ENCODE data around the gene TOM1L2.

Gene TOM1L2

GRCh38 chr17:17837966-17838962 lies 133.9 kb downstream of the TOM1L2 start:
- no peak for DNase-seq (ENCODE audit: low read depth in 3 of 3, low spot score in 1 of 3)

- no peak for DNase-seq (ENCODE audit: low read depth in 3 of 3, low spot score in 1 of 3)
Measured at GRCh38 chr17:17837380-17837821, 134.8 kb downstream of the TOM1L2 start.

DNA sequence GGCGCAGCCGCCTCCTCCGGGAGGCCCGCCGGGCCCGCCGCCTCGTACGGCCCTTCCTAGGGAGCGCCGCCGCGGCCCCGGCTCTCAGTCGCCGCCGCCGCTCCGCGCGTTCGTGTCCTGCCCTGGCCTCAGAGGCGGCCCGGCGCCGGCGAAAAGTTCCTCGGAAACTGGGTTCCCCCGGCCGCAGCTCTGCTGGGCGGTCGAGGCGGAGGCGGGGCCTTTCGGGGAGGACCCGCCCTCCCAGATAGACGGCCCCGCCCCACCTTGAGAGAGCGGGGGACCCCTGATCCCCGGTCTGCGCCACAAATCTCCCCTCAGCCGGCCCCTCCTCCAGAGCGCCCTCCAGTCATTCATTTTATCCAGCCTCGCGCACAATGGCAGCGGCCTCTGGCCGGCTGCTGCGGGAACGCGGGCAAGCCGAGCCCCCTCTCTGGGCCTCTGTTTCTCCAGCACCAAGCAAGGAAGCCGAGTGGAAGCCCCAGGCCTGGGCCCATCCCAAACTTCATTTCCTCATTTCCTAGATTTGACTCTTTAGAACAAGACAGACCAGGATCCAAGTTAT lies 135.3 kb downstream of the TOM1L2 start, which contains the start of gene SREBF1:
Gene SREBF1 (minus strand): TSS at position 169 of the 562 bp plus-strand sequence. CDS start 169 bp downstream, outside the sequence.
- DNase-seq (ENCODE audit: low read depth in 3 of 3, low spot score in 1 of 3), result peak in 2 of 3 donors; percentile 24 to 41

GRCh38 chr17:17836250-17836817 lies 135.9 kb downstream of the TOM1L2 start:
- peak; percentile 89 to 95 (median 92) for DNase-seq (ENCODE audit: low read depth in 3 of 3, low spot score in 1 of 3)

GRCh38 chr17:17835415-17836249 lies 136.6 kb downstream of the TOM1L2 start:
- no peak for DNase-seq (ENCODE audit: low read depth in 3 of 3, low spot score in 1 of 3)

DNA sequence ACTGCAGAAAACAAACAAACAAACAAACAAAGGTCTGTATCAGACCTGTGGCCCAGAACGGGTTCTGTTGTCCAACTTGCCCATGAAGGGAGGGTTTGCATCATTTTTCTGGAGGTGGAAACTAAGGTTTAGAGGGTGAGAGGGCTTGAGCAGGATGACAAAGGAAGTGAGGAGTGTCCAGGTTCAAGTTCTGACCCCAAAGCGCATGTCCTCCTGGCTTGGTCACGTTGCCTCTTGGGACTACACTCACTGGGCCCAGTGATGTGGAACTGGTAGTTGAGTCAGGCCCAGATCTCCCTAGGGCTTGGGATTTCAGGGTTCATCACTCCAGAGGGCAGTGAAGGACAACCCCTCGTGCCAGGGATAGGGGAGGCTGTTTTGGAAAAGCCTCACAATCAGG lies 137.2 kb downstream of the TOM1L2 start:
- DNase-seq (ENCODE audit: low read depth in 3 of 3, low spot score in 1 of 3), result no peak

- no peak for DNase-seq (ENCODE audit: low read depth in 3 of 3, low spot score in 1 of 3)
Measured at GRCh38 chr17:17833658-17834357, 138.4 kb downstream of the TOM1L2 start.

DNA sequence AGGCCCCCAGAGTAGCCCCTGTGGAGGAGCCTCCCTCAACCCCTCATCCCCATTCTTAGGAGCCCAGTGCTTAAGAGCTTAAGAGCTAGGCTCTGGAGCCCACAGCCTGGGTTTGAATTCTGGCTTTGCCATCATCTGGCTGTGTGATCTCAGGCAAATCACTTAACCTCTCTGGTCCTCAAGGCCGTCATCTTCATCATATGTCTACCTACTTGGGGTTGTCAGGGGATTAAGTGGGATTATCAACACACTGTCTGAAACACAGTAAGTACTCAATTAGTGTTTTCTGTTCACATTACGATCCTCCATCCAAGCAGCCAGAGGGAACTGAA lies 140.2 kb downstream of the TOM1L2 start:
- DNase-seq (ENCODE audit: low read depth in 3 of 3, low spot score in 1 of 3), result no peak

GRCh38 chr17:17831208-17832031 lies 140.8 kb downstream of the TOM1L2 start:
- no peak for DNase-seq (ENCODE audit: low read depth in 3 of 3, low spot score in 1 of 3)

DNA sequence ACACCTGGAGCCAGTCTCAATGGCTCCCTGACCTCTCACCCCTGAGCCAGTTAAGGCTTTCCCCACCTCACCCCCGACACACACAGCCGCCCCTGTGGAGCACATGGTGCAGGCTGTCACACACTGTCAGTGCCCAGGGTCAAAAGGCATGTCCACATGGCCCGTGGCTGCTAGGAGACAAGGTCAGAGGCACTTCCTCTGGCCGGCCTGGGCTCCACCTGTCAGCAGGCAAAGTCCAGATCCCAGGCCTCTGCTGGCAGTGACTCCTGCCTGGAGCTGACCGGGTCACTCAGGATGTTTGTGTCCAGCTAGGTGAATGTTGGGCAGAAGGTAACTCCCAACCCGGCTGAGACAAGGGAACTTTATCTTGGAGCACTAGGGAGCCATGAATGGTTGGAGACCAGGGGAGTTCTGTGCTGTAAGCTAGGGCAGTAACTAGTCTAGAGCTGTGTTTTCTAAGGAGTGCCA lies 141.4 kb downstream of the TOM1L2 start:
- no peak for DNase-seq (ENCODE audit: low read depth in 3 of 3, low spot score in 1 of 3)

GRCh38 chr17:17830269-17830567 lies 142.0 kb downstream of the TOM1L2 start:
- DNase-seq (ENCODE audit: low read depth in 3 of 3, low spot score in 1 of 3), result no peak

DNA sequence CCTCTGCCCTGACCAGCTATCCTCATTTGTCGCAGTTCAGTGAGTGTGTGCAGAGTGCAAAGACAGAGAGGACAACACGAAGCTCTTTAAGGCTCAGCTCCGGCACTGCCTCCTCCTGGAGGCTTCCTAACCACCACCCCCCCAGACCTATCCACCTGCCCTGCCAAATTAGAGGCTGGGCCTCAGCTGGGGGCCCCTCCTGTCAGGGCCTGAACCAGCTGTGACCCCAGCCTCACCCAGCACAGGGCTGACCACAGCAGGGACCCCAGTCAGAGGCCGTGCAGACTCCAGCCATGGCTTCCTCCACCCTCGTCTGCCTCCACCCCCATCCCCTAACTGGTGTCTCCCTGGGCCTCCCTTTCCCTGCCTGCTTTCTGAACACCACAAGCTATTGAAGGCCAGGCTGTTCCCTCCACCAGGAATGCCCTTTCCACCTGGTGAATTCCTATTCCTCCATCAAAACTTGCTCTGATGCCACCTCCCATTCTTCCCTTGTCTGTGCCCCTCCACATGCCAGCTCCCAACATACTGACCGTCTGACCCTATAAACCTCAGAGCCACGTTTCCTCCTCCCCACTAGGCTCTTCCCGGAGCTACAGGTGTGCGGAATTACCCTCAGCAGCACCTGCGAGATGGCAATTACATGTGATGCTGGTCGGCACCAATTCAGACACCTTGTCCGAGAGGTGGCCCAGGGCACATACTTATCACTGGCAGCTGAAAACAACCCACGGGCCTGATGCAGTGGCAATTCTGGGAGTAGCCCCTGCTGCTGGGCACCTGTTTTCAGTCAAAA lies 144.2 kb downstream of the TOM1L2 start:
- no peak for DNase-seq (ENCODE audit: low read depth in 3 of 3, low spot score in 1 of 3)

DNA sequence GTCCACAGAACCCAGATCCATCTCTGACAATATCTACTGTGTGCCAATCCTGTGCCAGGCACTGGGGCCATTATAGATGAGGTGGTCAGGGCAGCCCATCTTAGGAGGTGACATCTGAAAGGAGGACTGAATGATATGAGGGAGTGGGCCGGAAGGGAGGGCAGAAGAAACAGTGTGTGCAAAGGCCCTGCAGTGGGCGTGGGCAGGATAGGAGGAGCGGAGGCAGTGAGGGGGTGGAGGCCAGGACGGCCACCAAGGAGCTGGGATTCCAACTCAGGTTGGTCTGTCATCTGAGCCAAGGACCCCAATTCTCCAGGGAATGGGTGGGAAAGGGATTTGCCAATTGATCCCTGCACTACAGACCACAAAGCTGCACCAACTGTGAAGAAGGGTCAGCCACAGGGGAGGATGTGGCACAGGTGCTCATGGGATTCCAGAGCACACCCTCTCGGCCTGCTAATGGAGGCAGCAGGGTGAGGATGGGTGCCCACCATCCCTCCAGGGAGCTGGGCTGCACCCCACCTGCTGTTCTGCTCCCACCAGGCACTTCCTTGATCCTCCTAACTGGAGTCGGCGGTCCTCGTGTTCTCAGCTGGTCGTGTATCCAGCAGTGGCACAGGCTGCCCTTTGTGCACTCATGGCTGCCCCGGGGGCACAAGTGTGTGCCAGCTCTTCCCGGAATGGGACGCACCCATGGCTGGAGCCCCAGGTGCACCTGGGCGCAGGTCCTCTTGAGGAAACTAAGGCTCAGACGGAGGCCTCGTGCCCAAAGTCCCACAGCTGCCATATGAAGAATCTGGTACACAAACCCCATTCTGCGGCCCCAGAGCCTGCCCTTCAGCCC lies 145.0 kb downstream of the TOM1L2 start:
- DNase-seq (ENCODE audit: low read depth in 3 of 3, low spot score in 1 of 3), result no peak

- no peak for DNase-seq (ENCODE audit: low read depth in 3 of 3, low spot score in 1 of 3)
Measured at GRCh38 chr17:17826342-17826713, 145.9 kb downstream of the TOM1L2 start.

DNA sequence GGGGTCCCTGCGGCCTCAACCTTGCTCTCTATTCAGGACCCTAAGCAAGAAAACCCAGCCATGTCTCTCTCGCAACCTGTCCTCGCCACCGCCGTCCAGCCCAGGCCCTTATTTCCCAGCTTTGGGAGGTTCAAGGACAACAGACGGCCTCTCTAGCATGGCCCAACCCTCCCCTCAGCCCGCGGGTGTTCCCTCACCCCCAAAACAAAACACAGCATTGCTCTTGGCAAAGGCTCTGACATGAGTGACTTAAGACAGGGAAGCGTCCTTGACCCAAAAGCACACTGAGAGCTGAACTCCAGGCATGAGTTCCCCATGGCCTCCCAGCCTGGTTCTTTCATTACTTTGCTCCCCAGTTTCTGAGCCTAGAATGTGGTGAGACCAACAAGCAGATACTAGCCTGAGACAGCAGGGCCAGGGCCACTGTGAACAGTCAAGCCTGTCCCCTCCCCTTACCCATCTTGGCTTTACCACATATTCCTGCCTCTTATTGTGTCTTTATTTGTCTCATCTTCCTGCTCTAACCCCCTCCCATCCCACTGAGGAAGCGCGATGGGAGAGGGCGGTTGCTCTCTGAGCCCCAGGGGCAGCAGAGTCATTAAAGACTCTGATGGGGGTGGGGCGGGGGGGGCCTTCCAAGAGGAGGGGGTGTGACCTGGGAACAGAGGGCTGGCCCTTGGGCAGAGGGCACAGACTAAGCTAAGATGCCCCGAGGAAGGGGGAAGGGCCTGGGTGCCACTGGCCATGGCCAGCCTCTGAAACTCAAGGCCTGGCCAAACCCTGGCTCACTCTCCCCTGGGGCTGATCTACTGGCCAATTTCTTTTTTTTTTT lies 147.2 kb downstream of the TOM1L2 start:
- no peak for DNase-seq (ENCODE audit: low read depth in 3 of 3, low spot score in 1 of 3)

GRCh38 chr17:17824119-17824782 lies 147.9 kb downstream of the TOM1L2 start:
- DNase-seq (ENCODE audit: low read depth in 3 of 3, low spot score in 1 of 3), result no peak

All from stimulated activated CD4-positive, alpha-beta T cell treated with anti-CD3 and anti-CD28 coated beads, TNF-alpha, amount 100 ng/mL, for 1 hour (primary cell).